IMR-90 (cell line): ENCODE results near the gene SGSH. TPM values are rescaled to one million over a fixed set of nuclear protein-coding genes. Genes with fewer than 3 reads are reported as not detected.

ENCODE experiments used
- ATAC-seq: fragments of 200-7000 bp; cut with Tn5 transposase; 2 replicates; pipeline ENCODE4 v1.9.1; 2020; ENCODE audit warnings: low read depth, mild to moderate bottlenecking, moderate library complexity
- BruUV-seq: library from RNA; stranded (reverse); fragments of 400-500 nt; replicated peaks from 2 replicates; lab custom pipeline; 2021; lab: Mats Ljungman, UMichigan
- CTCF ChIA-PET: fragments of 300-600 bp; formaldehyde crosslinking; extraction: SDS; loops from one replicate; lab custom pipeline; 2021; ENCODE audit warnings: antibody characterized with exemption; lab: Yijun Ruan, JAX
- POLR2A ChIA-PET: fragments of 300-600 bp; sonication (Branson Sonifier 250); formaldehyde crosslinking; loops from one replicate; lab custom pipeline; 2022; ENCODE audit warnings: antibody characterized with exemption; ENCODE audit not compliant: unreplicated experiment; lab: Charles Lee
- DNase-seq: peaks from one replicate; pipeline ENCODE4 v3.0.0; 2013
- H2AFZ ChIP-seq: replicated peaks from 2 replicates; pipeline ENCODE3; 2013; ENCODE audit warnings: low read length, mild to moderate bottlenecking; ENCODE audit not compliant: poor library complexity
- H2AK5ac ChIP-seq: 2 replicates; pipeline ENCODE4 v1.6.1; 2013; ENCODE audit warnings: low read depth, low read length, inconsistent platforms
- H2AK9ac ChIP-seq: replicated peaks from 2 replicates; pipeline ENCODE3; 2013; ENCODE audit warnings: mild to moderate bottlenecking, low read depth, low read length, moderate library complexity; ENCODE audit not compliant: poor library complexity
- H2BK120ac ChIP-seq: 2 replicates; pipeline ENCODE4 v1.6.1; 2013; ENCODE audit warnings: low read depth, low read length, inconsistent platforms
- H2BK15ac ChIP-seq: 3 replicates; pipeline ENCODE4 v1.6.1; 2013; ENCODE audit warnings: low read depth, low read length, inconsistent platforms
- H2BK20ac ChIP-seq: 2 replicates; pipeline ENCODE4 v1.6.1; 2013; ENCODE audit warnings: low read depth, mild to moderate bottlenecking, inconsistent platforms, low read length, moderate library complexity
- H2BK5ac ChIP-seq: 2 replicates; pipeline ENCODE4 v1.6.1; 2013; ENCODE audit warnings: mild to moderate bottlenecking, low read depth, low read length, inconsistent platforms; ENCODE audit not compliant: poor library complexity, severe bottlenecking
- H3K14ac ChIP-seq: replicated peaks from 2 replicates; pipeline ENCODE4 v1.6.1; 2013; ENCODE audit warnings: low read depth, low read length, inconsistent platforms
- H3K18ac ChIP-seq: 2 replicates; pipeline ENCODE4 v1.6.1; 2013; ENCODE audit warnings: low read depth, low read length, control low read depth
- H3K23ac ChIP-seq: 2 replicates; pipeline ENCODE4 v1.6.1; 2013; ENCODE audit warnings: low read depth, low read length, inconsistent platforms
- H3K27ac ChIP-seq: 2 replicates; pipeline ENCODE4 v1.5.1; 2013; ENCODE audit warnings: mild to moderate bottlenecking, control low read depth, low read length; ENCODE audit not compliant: insufficient read depth
- H3K27me3 ChIP-seq: 2 replicates; pipeline ENCODE4 v1.6.1; 2013; ENCODE audit warnings: low read length; ENCODE audit not compliant: control insufficient read depth, insufficient read depth
- H3K36me3 ChIP-seq: 2 replicates; pipeline ENCODE4 v1.6.1; 2013; ENCODE audit warnings: low read length, mixed read lengths; ENCODE audit not compliant: control insufficient read depth, insufficient read depth
- H3K4ac ChIP-seq: 2 replicates; pipeline ENCODE4 v1.6.1; 2013; ENCODE audit warnings: low read depth, low read length, inconsistent platforms
- H3K4me1 ChIP-seq: 2 replicates; pipeline ENCODE4 v1.6.1; 2013; ENCODE audit warnings: low read length, mixed read lengths; ENCODE audit not compliant: control insufficient read depth, insufficient read depth
- H3K4me2 ChIP-seq: 2 replicates; pipeline ENCODE4 v1.6.1; 2013; ENCODE audit warnings: low read depth, mild to moderate bottlenecking, control low read depth, low read length, moderate library complexity
- H3K4me3 ChIP-seq: 2 replicates; pipeline ENCODE4 v1.5.1; 2013; ENCODE audit warnings: low read depth, mild to moderate bottlenecking, control low read depth, low read length, moderate library complexity; ENCODE audit not compliant: insufficient read depth
- H3K56ac ChIP-seq: 2 replicates; pipeline ENCODE4 v1.6.1; 2013; ENCODE audit warnings: low read length, inconsistent platforms; ENCODE audit not compliant: insufficient read depth; ENCODE audit errors: extremely low read depth
- H3K79me1 ChIP-seq, 2 experiments: 2 replicates each; pipeline ENCODE4 v1.6.1; 2013; ENCODE audit warnings: low read length in 2 of 2, inconsistent platforms in 1 of 2, low read depth in 1 of 2
- H3K9ac ChIP-seq: 2 replicates; pipeline ENCODE4 v1.6.1; 2013; ENCODE audit warnings: low read depth, low read length, control low read depth
- H3K9me1 ChIP-seq: 2 replicates; pipeline ENCODE4 v1.6.1; 2013; ENCODE audit warnings: low read length, inconsistent platforms; ENCODE audit not compliant: insufficient read depth
- H3K9me3 ChIP-seq: 2 replicates; pipeline ENCODE4 v1.6.1; 2013; ENCODE audit warnings: low read length; ENCODE audit not compliant: control insufficient read depth, insufficient read depth
- H4K20me1 ChIP-seq: 2 replicates; pipeline ENCODE4 v1.6.1; 2013; ENCODE audit warnings: low read length, inconsistent platforms; ENCODE audit not compliant: insufficient read depth
- H4K5ac ChIP-seq: 2 replicates; pipeline ENCODE4 v1.6.1; 2013; ENCODE audit warnings: mild to moderate bottlenecking, low read depth, low read length, control low read depth
- H4K8ac ChIP-seq, 2 experiments: 2 replicates each; pipeline ENCODE4 v1.6.1; 2013; ENCODE audit warnings: low read depth in 2 of 2, low read length in 2 of 2, control low read depth in 1 of 2, inconsistent platforms in 1 of 2
- H4K91ac ChIP-seq: 2 replicates; pipeline ENCODE4 v1.6.1; 2013; ENCODE audit warnings: low read depth, low read length, inconsistent platforms; ENCODE audit not compliant: insufficient read depth
- BHLHE40 ChIP-seq: fragments of 150-350 bp; IDR thresholded peaks from 2 replicates; pipeline ENCODE4 v1.6.1; 2016; ENCODE audit warnings: mild to moderate bottlenecking, low read depth, low read length
- CEBPB ChIP-seq: IDR thresholded peaks from 2 replicates; pipeline ENCODE4 v1.6.1; 2012; ENCODE audit warnings: low read depth, low read length, improper control_type of control experiment
- CHD1 ChIP-seq: IDR thresholded peaks from 2 replicates; pipeline ENCODE4 v1.6.1; 2012; ENCODE audit warnings: low read depth, low read length, improper control_type of control experiment
- FOS ChIP-seq: fragments of 150-350 bp; IDR thresholded peaks from 2 replicates; pipeline ENCODE4 v1.6.1; 2016; ENCODE audit warnings: low read depth, low read length
- MAFK ChIP-seq: IDR thresholded peaks from 2 replicates; pipeline ENCODE4 v1.6.1; 2012; ENCODE audit warnings: low read depth, low read length, improper control_type of control experiment
- MAZ ChIP-seq: IDR thresholded peaks from 2 replicates; pipeline ENCODE4 v1.6.1; 2012; ENCODE audit warnings: low read depth, mild to moderate bottlenecking, low read length, improper control_type of control experiment, moderate library complexity, borderline replicate concordance
- MXI1 ChIP-seq: IDR thresholded peaks from 2 replicates; pipeline ENCODE4 v1.6.1; 2012; ENCODE audit warnings: low read depth, mild to moderate bottlenecking, low read length, moderate library complexity, borderline replicate concordance
- NFE2L2 ChIP-seq: fragments of 150-350 bp; IDR thresholded peaks from 2 replicates; pipeline ENCODE4 v1.6.1; 2016; ENCODE audit warnings: low read depth, mild to moderate bottlenecking, low read length
- POLR2A ChIP-seq: IDR thresholded peaks from 2 replicates; pipeline ENCODE4 v1.6.1; 2012; ENCODE audit warnings: mild to moderate bottlenecking, low read depth, low read length
- RAD21 ChIP-seq: IDR thresholded peaks from 2 replicates; pipeline ENCODE4 v1.6.1; 2012; ENCODE audit warnings: low read length, improper control_type of control experiment
- RCOR1 ChIP-seq: IDR thresholded peaks from 2 replicates; pipeline ENCODE4 v1.6.1; 2012; ENCODE audit warnings: mild to moderate bottlenecking, low read length, improper control_type of control experiment; ENCODE audit not compliant: insufficient replicate concordance
- RFX5 ChIP-seq: IDR thresholded peaks from 2 replicates; pipeline ENCODE4 v1.8.0; 2012; ENCODE audit warnings: low read depth, mild to moderate bottlenecking, low read length, moderate library complexity
- SMC3 ChIP-seq: fragments of 150-350 bp; IDR thresholded peaks from 2 replicates; pipeline ENCODE4 v1.6.1; 2016; ENCODE audit warnings: low read depth, mild to moderate bottlenecking, antibody characterized with exemption, low read length, moderate library complexity
- USF2 ChIP-seq: fragments of 150-350 bp; IDR thresholded peaks from 2 replicates; pipeline ENCODE4 v1.6.1; 2017; ENCODE audit warnings: mild to moderate bottlenecking, antibody characterized with exemption, low read length, low read depth
- WGBS, 2 experiments: methylation state at CpG; one replicate each; pipeline versions ENCODE4 v1.1.5 to v1.1.7; 2013; ENCODE audit warnings: missing lambda C conversion rate in 2 of 2; ENCODE audit not compliant: insufficient read length in 1 of 2; ENCODE audit errors: extremely low coverage in 2 of 2; 5-methylcytosine and 5-hydroxymethylcytosine counted together
- dilution Hi-C: fragments of 300-500 bp; cut with HindIII; formaldehyde crosslinking; loops from one replicate; pipeline ENCODE4 v1.14.3; 2018; ENCODE audit warnings: low sequenced_read_pairs; ENCODE audit not compliant: unreplicated experiment
- in situ Hi-C: fragments of 300-500 bp; cut with MboI; formaldehyde crosslinking; loops from 3 replicates; pipeline ENCODE4 v1.14.3; 2019; ENCODE audit warnings: low sequenced_read_pairs, inconsistent platforms, mixed read lengths
- intact Hi-C: fragments of 100-400 bp; cut with micrococcal nuclease; formaldehyde crosslinking; loops from 2 replicates; pipeline ENCODE4 v1.10.0; 2022
- polyA plus RNA-seq, 3 experiments: library from polyadenylated mRNA; depleted of rRNA; stranded (reverse); fragments of >200 nt; gene quantifications; 2 replicates each; pipeline ENCODE4 v1.2.3, GENCODE V29; 2012; ENCODE audit warnings: low replicate concordance in 1 of 3
- total RNA-seq: library from RNA; depleted of rRNA; stranded (reverse); fragments of >200 nt; gene quantifications from 2 replicates; pipeline ENCODE4 v1.2.3, GENCODE V29; 2012
- TF ChIP-seq, protein P1 (sequence below): fragments of 150-350 bp; IDR thresholded peaks from 2 replicates; pipeline ENCODE4 v1.6.1; 2016; ENCODE audit warnings: low read depth, mild to moderate bottlenecking, low read length, moderate library complexity, borderline replicate concordance
- TF ChIP-seq, protein P2 (sequence below): conservative IDR thresholded peaks from 2 replicates; pipeline ENCODE4 v1.5.1; 2012; ENCODE audit warnings: mild to moderate bottlenecking, low read depth, low read length, improper control_type of control experiment

The SGSH gene
- total and polyA plus RNA-seq, 2 of the 4 experiments (the other 2 are of a cell fraction), result 3.0 to 41.5 TPM

DNA sequence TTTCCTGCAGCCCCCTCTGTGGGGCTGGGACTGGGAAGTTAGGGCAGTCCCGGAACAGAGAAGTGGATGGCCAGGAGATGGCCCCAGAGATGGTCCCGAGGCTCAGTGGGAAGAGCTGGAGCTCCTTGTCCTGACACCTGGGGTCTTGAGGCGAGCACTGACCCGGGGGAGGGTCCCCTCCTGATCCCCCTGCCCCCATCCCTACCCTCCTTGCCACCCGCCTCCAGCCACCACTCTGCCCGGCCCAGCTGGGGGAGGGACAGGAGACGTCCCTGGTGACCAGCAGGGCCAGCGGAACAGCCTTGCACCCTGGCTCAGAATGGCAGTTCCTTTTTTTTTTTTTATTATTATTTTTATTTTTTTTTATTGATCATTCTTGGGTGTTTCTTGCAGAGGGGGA, 26.6 kb upstream of the SGSH start:
- no peak for DNase-seq
- Histone ChIP-seq H2BK120ac (no peak overlapping the region), H3K79me1 (no peaks in the 10 kb centered on the region), H2AK9ac (no peak overlapping the region), H3K27ac (no peak overlapping the region), H3K9ac (no peak overlapping the region), H2AFZ (no peak overlapping the region), H3K18ac (no peak overlapping the region), H2BK20ac (no peak overlapping the region), H3K14ac (no peak overlapping the region), H4K5ac (no peak overlapping the region), H3K9me3 (no peaks in the 10 kb centered on the region), H3K56ac (no peak overlapping the region), H2BK15ac (no peak overlapping the region), H3K4ac (no peak overlapping the region), H4K91ac (no peak overlapping the region), H3K4me1 (no peaks in the 10 kb centered on the region), H2BK5ac (no peak overlapping the region), H2AK5ac (no peak overlapping the region), H3K27me3 (no peaks in the 10 kb centered on the region), H3K23ac (no peak overlapping the region), H3K9me1 (0 out of 2 replicates have a peak, but pooled peaks cover 2% of the 10 kb centered on the region), H4K8ac (no peak overlapping the region), H3K4me3 (no peak overlapping the region), H4K20me1 (no peaks in the 10 kb centered on the region), H3K36me3 (peaks cover 51% of the 10 kb centered on the region), H3K4me2 (no peak overlapping the region)
- POLR2A ChIA-PET, result no interaction called here
- no TSS peak for BruUV-seq
- TF ChIP-seq RAD21 (no peak), CEBPB (no peak), RFX5 (no peak), MAZ (no peak), MXI1 (no peak), POLR2A (no peak), SMC3 (no peak), MAFK (no peak), RCOR1 (no peak), FOS (no peak), USF2 (no peak), NFE2L2 (no peak), CHD1 (no peak), BHLHE40 (no peak)
- TF ChIP-seq, protein P1, sequence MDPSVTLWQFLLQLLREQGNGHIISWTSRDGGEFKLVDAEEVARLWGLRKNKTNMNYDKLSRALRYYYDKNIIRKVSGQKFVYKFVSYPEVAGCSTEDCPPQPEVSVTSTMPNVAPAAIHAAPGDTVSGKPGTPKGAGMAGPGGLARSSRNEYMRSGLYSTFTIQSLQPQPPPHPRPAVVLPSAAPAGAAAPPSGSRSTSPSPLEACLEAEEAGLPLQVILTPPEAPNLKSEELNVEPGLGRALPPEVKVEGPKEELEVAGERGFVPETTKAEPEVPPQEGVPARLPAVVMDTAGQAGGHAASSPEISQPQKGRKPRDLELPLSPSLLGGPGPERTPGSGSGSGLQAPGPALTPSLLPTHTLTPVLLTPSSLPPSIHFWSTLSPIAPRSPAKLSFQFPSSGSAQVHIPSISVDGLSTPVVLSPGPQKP, result no peak
- TF ChIP-seq, protein P2, sequence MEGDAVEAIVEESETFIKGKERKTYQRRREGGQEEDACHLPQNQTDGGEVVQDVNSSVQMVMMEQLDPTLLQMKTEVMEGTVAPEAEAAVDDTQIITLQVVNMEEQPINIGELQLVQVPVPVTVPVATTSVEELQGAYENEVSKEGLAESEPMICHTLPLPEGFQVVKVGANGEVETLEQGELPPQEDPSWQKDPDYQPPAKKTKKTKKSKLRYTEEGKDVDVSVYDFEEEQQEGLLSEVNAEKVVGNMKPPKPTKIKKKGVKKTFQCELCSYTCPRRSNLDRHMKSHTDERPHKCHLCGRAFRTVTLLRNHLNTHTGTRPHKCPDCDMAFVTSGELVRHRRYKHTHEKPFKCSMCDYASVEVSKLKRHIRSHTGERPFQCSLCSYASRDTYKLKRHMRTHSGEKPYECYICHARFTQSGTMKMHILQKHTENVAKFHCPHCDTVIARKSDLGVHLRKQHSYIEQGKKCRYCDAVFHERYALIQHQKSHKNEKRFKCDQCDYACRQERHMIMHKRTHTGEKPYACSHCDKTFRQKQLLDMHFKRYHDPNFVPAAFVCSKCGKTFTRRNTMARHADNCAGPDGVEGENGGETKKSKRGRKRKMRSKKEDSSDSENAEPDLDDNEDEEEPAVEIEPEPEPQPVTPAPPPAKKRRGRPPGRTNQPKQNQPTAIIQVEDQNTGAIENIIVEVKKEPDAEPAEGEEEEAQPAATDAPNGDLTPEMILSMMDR, result no peak
- intact Hi-C loops, result no loop called here
- in situ Hi-C loops, result no loop called here
- CTCF ChIA-PET, result no interaction called here
- no peak for ATAC-seq
- WGBS, 2 experiments, result no CpG with 5 or more reads among the region's 8 CpGs
- dilution Hi-C loops, result no loop called here
